Body of pancreas (tissue), 4 donors: ENCODE measurements around the gene PPM1H.

ENCODE experiments used
- CTCF ChIP-seq, 7 experiments: fragments of 450-650 bp in 4 of 7; fragments of 200-600 bp in 3 of 7; sonication (generic) in 3 of 7; IDR thresholded peaks; one replicate each; pipeline ENCODE4 v1.5.1; 2016 to 2019; ENCODE audit warnings: antibody characterized with exemption in 7 of 7
- POLR2A ChIP-seq, 3 donors: fragments of 450-650 bp; IDR thresholded peaks; one replicate each; pipeline ENCODE4 v1.6.1; 2016; ENCODE audit warnings: antibody characterized with exemption in 3 of 3, mild to moderate bottlenecking in 2 of 3

DNA sequence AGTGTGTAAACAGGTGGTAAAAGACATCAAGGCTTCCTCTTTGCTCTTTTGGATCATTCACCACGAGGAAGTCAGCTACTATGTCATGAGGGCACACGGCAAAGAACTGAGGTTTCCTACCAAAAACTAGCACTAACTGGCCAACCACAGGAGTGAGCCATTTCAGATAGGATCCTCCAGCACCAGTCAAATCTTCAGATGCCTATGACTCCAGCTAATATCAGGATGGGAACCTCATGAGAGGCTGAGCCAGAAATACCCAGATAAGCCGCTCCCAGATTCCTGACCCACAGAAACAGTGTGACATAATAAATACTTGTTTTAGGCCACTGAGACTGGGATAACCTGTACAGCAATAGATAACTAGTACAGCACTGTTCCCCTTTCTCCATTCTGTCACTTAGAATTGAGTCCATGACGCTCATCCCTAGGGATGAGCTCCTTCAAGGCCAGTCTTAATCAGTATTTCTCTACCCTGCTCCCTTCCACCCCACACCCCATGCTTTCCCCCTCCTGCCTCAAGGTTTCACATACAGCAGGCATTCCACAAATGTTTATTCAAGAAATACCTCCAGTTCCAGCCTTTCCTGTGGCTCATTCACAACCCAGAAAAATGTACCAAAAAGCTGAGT is 68.4 kb downstream of the PPM1H start:
- TF ChIP-seq CTCF (IDR thresholded peaks at IDR 0.05) (no peak), POLR2A (IDR thresholded peaks at IDR 0.05) (no peak)
